HG02885 (cell line): ENCODE data around the gene SRP14.
"Not testable (repeated sequence)": the region's sequence is repeated elsewhere in the genome, so short reads cannot be mapped to it uniquely, and the experiment has no call there.

Source experiments
- ATAC-seq: cut with Tn5 transposase; IDR thresholded peaks from one replicate; pipeline ENCODE4 v1.9.1; 2021; ENCODE audit warnings: mild to moderate bottlenecking; ENCODE audit not compliant: unreplicated experiment, poor library complexity

SRP14 gene

GRCh38 chr15:40052604-40053003 lies 13.6 kb upstream of the SRP14 start:
- ATAC-seq, result no peak

GRCh38 chr15:40051616-40052415 lies 12.8 kb upstream of the SRP14 start:
- no peak for ATAC-seq

DNA sequence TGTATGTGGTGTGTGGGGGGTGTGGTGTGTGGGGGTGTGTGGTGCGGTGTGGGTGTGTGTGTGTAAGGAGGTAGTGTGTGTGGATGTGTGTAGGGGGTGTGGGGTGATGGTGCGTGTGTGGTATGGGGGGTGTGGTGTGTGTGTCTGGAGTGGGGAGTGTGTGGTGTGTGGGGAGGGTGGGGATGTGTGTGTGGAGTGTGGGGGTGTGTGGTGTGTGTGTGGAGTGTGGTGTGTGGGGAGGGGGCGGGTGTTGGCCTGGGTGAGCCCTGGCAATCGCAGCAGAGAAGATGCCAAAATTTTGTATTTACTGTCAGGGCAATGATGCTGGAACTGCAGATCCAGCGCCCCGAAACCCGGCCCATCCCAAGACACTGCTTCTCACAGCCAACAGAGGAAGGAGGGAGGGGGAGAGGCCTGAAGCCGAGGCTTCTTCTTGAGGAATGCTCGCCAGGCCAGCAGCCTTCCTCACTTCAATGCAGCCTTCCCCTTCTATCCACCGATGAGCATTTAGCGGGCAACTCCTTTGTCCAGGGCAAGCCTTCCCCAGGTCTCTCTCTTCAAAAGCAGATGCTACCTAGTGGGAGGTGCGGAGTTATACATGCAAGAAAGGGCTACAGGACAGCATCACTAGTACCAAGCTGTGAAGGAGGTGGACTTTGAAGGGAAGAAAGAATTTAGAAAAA lies 11.9 kb upstream of the SRP14 start:
- ATAC-seq, result no peak

DNA sequence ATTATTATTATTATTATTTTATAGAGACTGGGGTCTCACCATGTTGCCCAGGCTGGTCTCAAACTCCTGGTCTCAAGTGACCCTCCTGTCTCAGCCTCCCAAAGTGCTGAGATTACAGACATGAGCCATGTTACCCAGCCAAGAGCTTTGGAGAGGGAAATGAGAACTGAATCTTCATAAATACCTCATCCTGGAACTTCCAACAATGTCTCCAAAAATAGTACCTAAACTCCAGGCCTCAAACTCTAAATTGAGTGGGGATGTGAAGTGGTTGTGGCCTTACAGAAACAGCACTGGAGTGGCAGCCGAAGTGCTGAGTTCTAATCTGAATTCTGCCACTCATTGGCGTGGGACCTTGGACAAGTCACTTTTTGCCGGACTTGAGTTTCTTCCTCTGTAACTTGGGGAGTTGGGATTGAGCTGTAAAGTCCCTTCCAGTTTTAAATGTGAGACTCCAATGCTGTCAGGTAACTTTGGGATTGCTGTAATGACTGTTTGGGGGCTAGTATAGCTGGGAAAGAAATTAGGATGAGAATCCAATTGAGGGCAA lies 10.0 kb upstream of the SRP14 start:
- ATAC-seq, result no peak

GRCh38 chr15:40048211-40048792 lies 9.3 kb upstream of the SRP14 start:
- ATAC-seq, result no peak

DNA sequence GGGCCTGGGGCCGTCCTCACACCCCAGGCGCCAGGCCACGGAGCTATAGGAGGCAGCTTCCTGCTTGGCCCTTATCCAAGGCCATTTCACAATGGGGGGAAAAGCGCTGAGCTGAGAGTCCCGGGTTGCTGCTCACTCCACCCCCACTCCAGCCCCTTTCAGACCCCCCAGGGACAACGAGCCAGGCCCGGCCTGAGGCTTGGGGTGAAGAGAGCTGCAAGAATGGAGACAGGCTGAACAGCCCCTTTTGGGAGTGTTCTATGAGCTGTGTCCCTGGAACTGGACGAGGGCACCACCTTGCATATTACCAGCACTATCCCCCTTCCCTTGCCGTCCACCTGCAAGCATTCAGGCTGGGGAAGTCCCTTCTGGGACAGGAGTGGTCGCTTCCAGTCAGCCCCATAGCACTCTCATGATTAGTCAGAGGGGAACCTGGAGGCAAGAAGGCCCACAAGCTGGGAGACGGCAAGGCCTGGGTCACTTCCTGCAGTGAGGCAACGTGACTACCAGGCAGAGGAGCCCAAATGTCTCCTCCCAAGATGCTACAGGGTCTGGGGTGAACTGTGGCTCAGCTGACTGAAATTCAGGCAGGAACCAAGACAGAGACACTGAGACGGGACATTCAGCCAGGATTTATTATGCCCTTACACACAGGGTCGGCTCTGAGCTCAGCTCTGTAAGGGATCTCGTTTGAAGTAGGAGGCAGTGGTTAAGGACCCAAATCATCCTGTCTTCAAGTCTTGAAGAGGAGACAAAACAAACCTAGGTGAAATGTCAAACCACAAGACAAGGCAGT lies 8.6 kb upstream of the SRP14 start:
- ATAC-seq, result peak; percentile 70

GRCh38 chr15:40046721-40047414 lies 7.9 kb upstream of the SRP14 start:
- ATAC-seq, result no peak

DNA sequence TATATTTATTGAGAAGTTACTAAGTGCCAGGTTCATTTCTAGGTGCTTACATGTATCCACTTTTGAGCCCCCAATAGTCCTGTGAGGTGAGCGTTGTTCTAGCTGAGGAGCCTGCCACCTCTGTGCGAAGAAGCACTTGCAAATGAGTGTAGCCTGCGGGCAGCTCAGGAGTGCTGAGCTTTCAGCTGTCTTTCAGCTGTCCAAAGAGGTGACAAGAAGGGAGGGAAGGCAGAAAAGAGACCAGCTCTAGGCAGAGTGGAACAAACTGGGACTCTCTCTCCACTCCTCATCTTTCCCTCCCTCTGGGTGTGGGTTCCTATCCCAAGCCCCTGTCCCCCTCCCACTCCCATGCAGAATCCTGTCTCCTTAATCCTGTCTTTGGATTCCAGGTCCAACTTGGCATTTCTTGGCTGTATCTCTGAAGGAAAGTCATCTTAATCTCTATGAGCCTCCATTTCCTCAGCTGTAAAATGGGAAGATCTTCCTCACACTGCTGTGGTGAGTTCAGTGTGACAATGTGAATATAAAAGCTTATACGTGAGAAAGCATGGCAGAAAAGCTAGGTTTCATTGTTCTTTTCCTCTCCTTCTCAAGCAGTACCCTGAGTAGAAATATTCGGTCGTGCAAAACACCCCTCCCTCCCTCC lies 6.7 kb upstream of the SRP14 start:
- peak; percentile 28 for ATAC-seq

DNA sequence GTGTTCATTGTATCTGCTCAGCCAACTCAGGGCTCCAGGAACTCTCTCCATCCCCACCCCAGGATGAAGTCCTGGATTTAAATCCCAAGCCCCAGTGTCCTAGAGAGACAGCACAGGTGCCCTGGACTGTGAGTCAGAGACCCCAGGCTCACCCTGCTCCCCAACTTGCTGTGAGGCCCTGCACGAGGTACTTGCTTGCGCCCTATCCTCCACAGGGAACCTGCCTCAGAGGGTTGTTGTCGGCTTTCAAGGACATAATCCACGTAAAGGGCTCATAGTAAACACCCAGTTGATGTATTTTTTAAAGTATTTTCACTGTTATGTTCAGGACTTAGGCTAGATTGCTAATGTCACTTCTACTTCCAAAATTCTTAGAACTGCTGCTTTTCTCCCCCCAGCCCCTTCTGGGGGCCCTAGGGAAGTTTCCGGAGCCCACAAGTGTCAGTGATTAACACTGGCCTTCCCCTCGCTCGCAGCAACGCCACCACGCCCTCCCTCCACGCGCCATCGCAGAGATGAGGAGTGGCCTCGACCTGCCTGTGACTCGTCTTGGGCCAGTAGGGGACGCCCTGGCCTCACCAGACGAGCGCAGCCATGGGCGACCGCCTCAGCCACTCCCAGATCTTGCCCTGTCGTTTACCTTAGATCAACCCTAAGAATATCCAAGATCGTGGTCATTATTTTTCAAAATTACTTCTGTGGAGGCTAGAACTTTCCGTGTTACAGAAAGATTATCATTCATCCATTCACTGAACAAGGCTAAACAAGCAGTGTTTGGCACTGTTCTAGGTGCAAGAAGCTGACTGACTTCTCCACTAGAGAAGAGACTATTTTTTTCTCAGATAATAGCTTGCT lies 6.0 kb upstream of the SRP14 start:
- ATAC-seq, result peak; percentile 84

DNA sequence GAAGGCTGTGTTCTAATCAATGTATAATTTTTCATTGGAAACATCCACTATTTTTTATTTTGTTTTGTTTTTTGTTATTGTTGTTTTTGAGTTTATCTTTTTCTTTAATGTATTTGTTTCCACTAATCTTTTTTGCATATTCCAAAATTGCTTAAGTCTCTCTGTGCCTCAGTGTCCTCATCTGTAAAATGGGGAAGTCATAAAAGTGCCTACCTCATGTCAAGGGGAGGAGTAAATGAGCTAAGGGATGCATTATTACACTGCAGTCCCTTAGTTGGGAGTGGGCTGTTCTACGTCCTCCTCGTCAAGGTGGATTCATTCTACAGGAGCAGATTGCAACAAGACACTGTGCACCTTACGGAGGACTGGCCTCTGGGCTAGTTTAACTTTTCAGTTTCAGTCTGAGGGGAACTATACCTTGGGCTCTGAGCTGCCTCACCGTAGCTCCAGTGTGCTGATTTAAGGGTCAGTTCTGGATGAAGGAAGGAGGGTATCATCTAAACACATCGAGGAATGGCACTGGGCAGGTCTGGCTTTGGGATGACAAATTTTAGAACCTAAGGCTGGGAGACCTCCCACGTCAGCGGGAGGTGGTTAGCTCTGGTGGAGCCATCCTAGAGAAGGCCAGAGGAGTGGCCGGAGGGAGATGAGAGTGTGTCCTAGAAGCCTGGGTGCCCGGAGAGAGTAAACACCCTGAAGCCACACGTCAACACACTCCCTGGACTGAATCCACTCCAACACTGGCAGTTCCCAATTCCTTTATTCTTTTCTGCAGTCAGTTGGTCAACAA lies 5.1 kb upstream of the SRP14 start:
- no peak for ATAC-seq

DNA sequence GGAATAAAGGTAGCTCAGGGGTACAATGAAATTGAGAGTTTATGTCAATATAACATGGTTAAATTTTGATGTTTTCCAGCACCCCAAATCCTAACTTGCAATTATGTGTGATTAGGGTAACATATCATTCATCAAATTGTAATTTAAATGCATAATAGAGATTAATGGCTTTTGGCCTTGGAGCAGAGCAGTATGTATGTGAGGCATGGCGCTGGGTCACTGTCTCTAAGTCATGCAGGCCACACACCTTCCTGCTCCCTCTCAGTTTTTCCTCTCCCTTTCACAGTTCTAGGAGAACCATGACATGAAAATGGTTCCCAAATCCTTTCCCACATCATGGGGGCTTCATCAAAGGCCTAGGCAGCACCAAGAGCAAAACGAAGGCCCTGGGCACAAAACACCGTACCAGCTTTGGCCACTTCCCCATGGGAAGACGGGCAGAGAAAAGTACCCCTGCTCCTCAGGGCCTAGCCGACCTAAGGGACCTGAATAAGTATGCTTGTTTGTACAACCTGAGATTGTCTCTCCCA lies 3.9 kb upstream of the SRP14 start:
- no peak for ATAC-seq

DNA sequence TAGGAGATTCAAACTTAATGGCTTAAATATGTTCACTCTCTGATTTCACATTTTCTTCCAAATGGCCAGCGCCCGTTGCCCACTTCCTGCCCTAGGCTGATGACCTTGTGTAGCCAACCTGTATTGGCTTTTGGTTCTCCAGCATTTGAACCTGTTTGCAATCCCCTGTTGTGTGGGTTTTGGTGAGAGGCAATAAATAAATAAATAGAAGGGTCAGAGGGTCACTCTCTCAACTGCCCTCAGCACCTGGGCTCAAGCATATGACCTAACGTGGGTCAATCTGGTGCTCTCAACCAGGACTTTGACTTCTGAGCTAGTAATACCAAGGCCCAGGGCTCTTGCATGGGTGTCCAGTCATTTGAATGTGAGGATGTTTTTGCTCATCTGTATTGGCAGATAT lies 1.8 kb upstream of the SRP14 start:
- ATAC-seq, result no peak

DNA sequence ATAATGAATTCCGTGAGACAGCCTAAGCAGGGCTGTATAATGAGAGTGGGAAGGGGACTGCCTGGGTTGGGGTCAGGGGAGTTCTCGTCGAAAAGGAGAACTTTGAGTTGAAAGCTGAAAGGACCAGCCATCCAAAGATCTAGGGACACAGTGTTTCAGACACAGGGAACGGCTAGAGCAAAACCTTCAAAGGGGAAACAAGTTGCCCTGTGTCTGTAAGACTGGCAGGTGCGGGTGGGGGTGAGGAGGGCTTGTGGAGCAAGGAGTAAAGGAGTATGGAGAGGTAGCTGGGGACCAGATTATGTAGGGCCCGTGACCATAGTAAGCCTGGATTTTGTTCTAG lies 1.3 kb upstream of the SRP14 start:
- no peak for ATAC-seq

GRCh38 chr15:40038275-40038637 lies 725 bp downstream of the SRP14 start:
- ATAC-seq, result no peak

GRCh38 chr15:40037721-40038120 lies 1.3 kb downstream of the SRP14 start:
- ATAC-seq, result no peak

GRCh38 chr15:40035182-40035581 lies 3.8 kb downstream of the SRP14 start:
- not testable (repeated sequence) for ATAC-seq

- no peak for ATAC-seq
Measured at GRCh38 chr15:40034186-40034946, 4.6 kb downstream of the SRP14 start.
